ENCODE data around the gene LRRC18. TPM values are rescaled to one million over a fixed set of nuclear protein-coding genes. Genes with fewer than 3 reads are reported as not detected.

LRRC18 gene
- polyA plus RNA-seq, 1 of the 3 experiments (the other 2 are of a cell fraction): not detected

GRCh38 chr10:48872234-48872633, 67.4 kb downstream of the LRRC18 start:
- no peaks in the 10 kb centered on the region for H3K9me2 ChIP-seq
- no peak overlapping the region for H3K9ac ChIP-seq
- H2AFZ ChIP-seq (ENCODE audit: low read depth): no peak overlapping the region
- no peaks in the 10 kb centered on the region for H3K4me1 ChIP-seq (ENCODE audit: control insufficient read depth in 1 of 2, insufficient read depth in 2 of 2, low read depth in 1 of 2, low read length in 1 of 2)
- no peaks in the 10 kb centered on the region for H3K27me3 ChIP-seq (ENCODE audit: insufficient read depth)
- H3K4me3 ChIP-seq (ENCODE audit: low read depth in 2 of 2, low read length in 1 of 2): no peak overlapping the region
- ChIA-PET POLR2A (no interaction called here), CTCF (interaction anchor here (0.9 to 1.6 kb wide), 2 partner anchors 13 to 216 kb away, joined by 3 to 6 read pairs; no protein-coding TSS in a partner anchor)
- no peak overlapping the region for H3K4me2 ChIP-seq
- no peaks in the 10 kb centered on the region for H3K9me3 ChIP-seq
- H3F3A ChIP-seq (replicated peaks; ENCODE audit: insufficient read depth): no peaks in the 10 kb centered on the region
- H4K20me1 ChIP-seq (ENCODE audit: insufficient read depth): no peaks in the 10 kb centered on the region
- 0% methylated on average over 1 of the region's 1 CpG for WGBS (ENCODE audit: low lambda C conversion rate)
- no peaks in the 10 kb centered on the region for H3K79me2 ChIP-seq (ENCODE audit: insufficient read depth)
- H3K27ac ChIP-seq (ENCODE audit: low read depth in 2 of 2, low read length in 1 of 2): no peak overlapping the region
- DNase-seq: no peak
- TF ChIP-seq RCOR1 (IDR thresholded peaks at IDR 0.05; ENCODE audit: low read length): no peak
- no peak for TF ChIP-seq JUND (IDR thresholded peaks at IDR 0.05)
- TF ChIP-seq RXRA (IDR thresholded peaks at IDR 0.05; ENCODE audit: borderline replicate concordance, low read depth): no peak
- no peak for TF ChIP-seq POLR2AphosphoS5 (IDR thresholded peaks at IDR 0.05; ENCODE audit: low read depth, low read length)
- TF ChIP-seq FOXM1 (IDR thresholded peaks at IDR 0.05; ENCODE audit: low read depth): no peak
- no peak for TF ChIP-seq PBX3 (IDR thresholded peaks at IDR 0.05)
- no peak for TF ChIP-seq SMC3 (IDR thresholded peaks at IDR 0.05; ENCODE audit: low read depth, low read length)
- TF ChIP-seq RFX5 (IDR thresholded peaks at IDR 0.05; ENCODE audit: low read length): no peak
- no peak for TF ChIP-seq MAX (IDR thresholded peaks at IDR 0.05; ENCODE audit: low read depth)
- TF ChIP-seq REST (IDR thresholded peaks at IDR 0.05; ENCODE audit: low read depth, low read length): no peak
- TF ChIP-seq IRF3 (IDR thresholded peaks at IDR 0.05; ENCODE audit: low read depth, low read length): no peak
- TF ChIP-seq EP300 (IDR thresholded peaks at IDR 0.05; ENCODE audit: borderline replicate concordance in 1 of 2, low read depth in 1 of 2, low read length in 1 of 2): no peak
- no peak for TF ChIP-seq TEAD4 (IDR thresholded peaks at IDR 0.05; ENCODE audit: borderline replicate concordance, insufficient read depth)
- TF ChIP-seq GATA2 (CRISPR knock-in tag; IDR thresholded peaks at IDR 0.05): no peak
- no peak for TF ChIP-seq ZBTB33 (IDR thresholded peaks at IDR 0.05; ENCODE audit: borderline replicate concordance, low read depth)
- TF ChIP-seq TCF12 (IDR thresholded peaks at IDR 0.05): no peak
- no peak for TF ChIP-seq EZH2phosphoT487 (IDR thresholded peaks at IDR 0.05; ENCODE audit: borderline replicate concordance, low read depth)
- no peak for TF ChIP-seq GABPA (IDR thresholded peaks at IDR 0.05; ENCODE audit: low read depth)
- H3K36me3 ChIP-seq (replicated peaks in 1 of 2; ENCODE audit: control insufficient read depth in 1 of 2, insufficient read depth in 2 of 2, low read length in 1 of 2): no peaks in the 10 kb centered on the region

Measured in SK-N-SH (cell line).